NT2/D1 (cell line): ENCODE data around the gene KNG1.

Experiments used
- YY1 ChIP-seq: IDR thresholded peaks from 2 replicates; pipeline ENCODE4 v1.6.1; 2011; ENCODE audit not compliant: insufficient read length, insufficient read depth
- ZNF274 ChIP-seq: IDR thresholded peaks from 2 replicates; pipeline ENCODE4 v1.6.1; 2011; ENCODE audit warnings: mild to moderate bottlenecking, low read depth, low read length

GRCh38 chr3:186787642-186788481 lies 70.7 kb downstream of the KNG1 start:
- TF ChIP-seq ZNF274 (no peak), YY1 (no peak)
